ENCODE data around the gene OSTN.

GRCh38 chr3:191176038-191176785, 22.8 kb upstream of the OSTN start:
- TF ChIP-seq CTCF (conservative IDR thresholded peaks at IDR 0.05; ENCODE audit: low read length): no peak
- TF ChIP-seq EZH2phosphoT487 (IDR thresholded peaks at IDR 0.05; ENCODE audit: borderline replicate concordance, low read depth, low read length): no peak
